Adrenal gland (tissue), 12 donors: ENCODE results near the gene MOGAT1. TPM values are rescaled to one million over a fixed set of nuclear protein-coding genes. Genes with fewer than 3 reads are reported as not detected.

Source experiments
- DNase-seq, 7 donors: peaks; one replicate each; pipeline ENCODE4 v3.0.0-alpha.2; 2019 to 2020
- H3K27ac ChIP-seq, 5 donors: fragments of 200-600 bp; sonication (generic) in 4 of 5; 1 replicate in 3 of 5; 2 replicates in 2 of 5; pipeline versions ENCODE4 v1.5.1 to v1.8.0; 2016 to 2020; ENCODE audit warnings: mild to moderate bottlenecking in 1 of 5
- H3K27me3 ChIP-seq: fragments of 200-600 bp; 2 replicates; pipeline ENCODE4 v1.8.0; 2021
- H3K36me3 ChIP-seq, 2 donors: fragments of 200-600 bp; replicated peaks in 1 of 2; 1 replicate in 1 of 2; 2 replicates in 1 of 2; pipeline versions ENCODE4 v1.5.1 to v1.8.0; 2018 to 2022
- H3K4me1 ChIP-seq, 2 donors: fragments of 200-600 bp; replicated peaks in 1 of 2; 1 replicate in 1 of 2; 2 replicates in 1 of 2; pipeline versions ENCODE4 v1.5.1 to v1.8.0; 2018 to 2021
- H3K4me3 ChIP-seq, 4 donors: fragments of 200-600 bp; sonication (generic) in 3 of 4; one replicate each; pipeline ENCODE4 v1.5.1; 2016 to 2018
- H3K9me3 ChIP-seq, 3 donors: fragments of 200-600 bp; sonication (generic) in 1 of 3; replicated peaks in 1 of 3; 1 replicate in 2 of 3; 2 replicates in 1 of 3; pipeline versions ENCODE4 v1.5.1 to v1.8.0; 2016 to 2021
- CTCF ChIP-seq, 6 experiments: fragments of 450-650 bp in 4 of 6; fragments of 200-600 bp in 2 of 6; sonication (generic) in 1 of 6; IDR thresholded peaks; 1 replicate in 5 of 6; 2 replicates in 1 of 6; pipeline versions ENCODE4 v1.5.1 to v1.8.0; 2016 to 2021; ENCODE audit warnings: antibody characterized with exemption in 6 of 6, mild to moderate bottlenecking in 2 of 6, moderate library complexity in 1 of 6
- POLR2A ChIP-seq, 2 donors: fragments of 450-650 bp; IDR thresholded peaks; one replicate each; pipeline ENCODE4 v1.6.1; 2017; ENCODE audit warnings: antibody characterized with exemption in 2 of 2, mild to moderate bottlenecking in 2 of 2, moderate library complexity in 1 of 2
- WGBS, 4 donors: extraction: QIAGEN DNeasy Blood & Tissue Kit in 2 of 4; methylation state at CpG; one replicate each; pipeline versions ENCODE4 v1.1.5 to v1.1.7; 2013 to 2017; 5-methylcytosine and 5-hydroxymethylcytosine counted together
- intact Hi-C, 2 donors: fragments of 100-400 bp; cut with DNase I; formaldehyde crosslinking; loops; one replicate each; pipeline versions ENCODE4 v1.14.1 to v1.15.0; 2022 to 2023
- polyA plus RNA-seq, 3 donors: library from polyadenylated mRNA; stranded (reverse); fragments of 200-250 nt in 2 of 3; fragments of 350-450 nt in 1 of 3; fragmentation: Illumina TruSeq in 1 of 3; extraction: RNeasy Lipid Tissue Mini Kit (QIAGEN cat#74804) in 1 of 3; gene quantifications; one replicate each; pipeline ENCODE4 v1.2.3, GENCODE V29; 2013 to 2014
- total RNA-seq, 9 donors: library from RNA; depleted of rRNA in 4 of 9; stranded (reverse); fragments of >200 nt in 4 of 9; fragments of 120-200 nt in 1 of 9; fragmentation: NEBNext Ultra II Directional in 1 of 9; extraction: Animal tissue kit (Norgen Biotek cat#: 25700) in 1 of 9; gene quantifications; one replicate each; pipeline versions ENCODE4 v1.1.0 to v1.2.4, GENCODE V29; 2013 to 2023
- donor health status: healthy with polysubstance abuse.
- donor health status: Bipolar disorder and iron deficiency.
- donor health status: DM: yes; HTN: yes; CAD: no.
- donor health status: DM: no; HTN: no; CAD: no.
- donor health status: DM: no; HTN: no; CAD: no.
- donor health status: DM: yes; HTN: yes; CAD: no.

MOGAT1 gene
- total and polyA plus RNA-seq, 12 donors, result 0.20 TPM; not detected in 11

- H3K4me1 ChIP-seq, result no peaks in the 10 kb centered on the region
- 69 to 81% (median 72%) methylated on average over 3 of the region's 3 CpGs for WGBS, 4 donors
Observed at GRCh38 chr2:222677981-222678380, 6.5 kb downstream of the MOGAT1 start.

DNA sequence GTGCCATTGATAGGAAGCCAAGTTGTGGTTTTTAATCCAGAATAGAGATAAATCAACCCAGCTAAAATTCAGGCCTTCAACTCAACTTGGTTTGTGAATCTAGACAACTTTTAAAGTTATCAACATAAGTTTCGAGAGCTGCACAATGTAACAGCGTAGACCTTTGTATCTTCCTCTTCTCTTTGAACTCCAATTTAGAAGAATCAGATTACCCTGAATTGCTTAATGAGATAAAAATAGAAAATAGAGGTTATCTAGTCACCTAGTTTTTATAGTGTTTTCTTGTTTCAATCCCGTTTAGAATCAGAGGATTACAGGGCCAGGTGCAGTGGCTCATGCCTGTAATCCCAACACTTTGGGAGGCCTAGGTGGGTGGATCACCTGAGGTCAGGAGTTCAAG, 12.3 kb downstream of the MOGAT1 start:
- no peak for DNase-seq
- Histone ChIP-seq H3K4me3 (no peak overlapping the region), H3K36me3 (no peaks in the 10 kb centered on the region), H3K9me3 (no peaks in the 10 kb centered on the region), H3K4me1 (no peaks in the 10 kb centered on the region), H3K27me3 (no peaks in the 10 kb centered on the region), H3K27ac (no peak overlapping the region)
- 69 to 85% (median 81%) methylated on average over 3 of the region's 3 CpGs for WGBS, 4 donors
- TF ChIP-seq CTCF (IDR thresholded peaks at IDR 0.05), result no peak
- TF ChIP-seq POLR2A (IDR thresholded peaks at IDR 0.05), result no peak
- intact Hi-C loops, result no loop called here

More at GRCh38 chr2:222677981-222678380, 6.5 kb downstream of the MOGAT1 start:
- Histone ChIP-seq H3K4me3 (no peak overlapping the region), H3K36me3 (no peaks in the 10 kb centered on the region), H3K27me3 (peaks cover 9% of the 10 kb centered on the region), H3K27ac (no peak overlapping the region), H3K9me3 (no peaks in the 10 kb centered on the region)
- TF ChIP-seq CTCF (IDR thresholded peaks at IDR 0.05) (no peak), POLR2A (IDR thresholded peaks at IDR 0.05) (no peak)
- DNase-seq, result no peak
- intact Hi-C loops, result no loop called here

DNA sequence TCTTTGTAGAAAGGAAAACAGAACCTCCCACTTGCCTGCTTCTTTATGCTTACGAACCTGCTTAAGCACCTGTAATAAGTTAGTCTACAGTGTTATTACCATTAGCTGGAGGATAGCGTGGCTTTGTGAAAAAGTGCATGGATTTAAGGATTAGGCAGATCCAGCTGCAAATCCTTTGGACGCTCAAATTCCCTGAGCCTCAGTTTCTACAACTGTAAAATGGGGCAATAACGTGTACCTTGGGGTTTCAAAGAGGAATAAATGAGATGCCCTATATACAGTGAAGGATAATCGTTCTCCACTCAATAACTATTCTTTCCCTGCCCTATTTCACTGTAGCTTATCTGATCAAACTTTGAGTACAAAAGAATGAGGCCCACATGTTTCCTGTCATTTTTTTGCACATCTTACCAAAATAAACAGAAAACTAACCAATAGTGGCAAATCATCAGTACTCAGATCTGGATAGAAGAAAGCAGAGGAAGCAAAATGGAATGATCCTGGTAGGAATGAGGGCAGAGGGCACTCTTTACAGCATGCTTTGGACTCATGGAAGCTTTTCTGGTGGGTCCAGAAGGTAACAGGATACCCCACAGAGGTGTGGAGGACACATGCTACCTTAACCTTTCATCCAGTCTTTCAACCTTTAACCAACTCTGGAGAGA, 14.8 kb downstream of the MOGAT1 start:
- TF ChIP-seq CTCF (IDR thresholded peaks at IDR 0.05) (no peak), POLR2A (IDR thresholded peaks at IDR 0.05) (no peak)

GRCh38 chr2:222688917-222689316, 17.5 kb downstream of the MOGAT1 start:
- no peaks in the 10 kb centered on the region for H3K4me1 ChIP-seq

More for the DNA sequence above, 14.8 kb downstream of the MOGAT1 start:
- 56 to 74% (median 67%) methylated on average over 5 of the region's 5 CpGs for WGBS, 4 donors
- H3K4me3 ChIP-seq, result no peak overlapping the region
- no peaks in the 10 kb centered on the region for H3K4me1 ChIP-seq
- no peak overlapping the region for H3K27ac ChIP-seq
- intact Hi-C loops, result no loop called here
- no peaks in the 10 kb centered on the region for H3K9me3 ChIP-seq
- no peak for DNase-seq
- no peaks in the 10 kb centered on the region for H3K27me3 ChIP-seq
- H3K36me3 ChIP-seq, result no peaks in the 10 kb centered on the region

More at GRCh38 chr2:222688917-222689316, 17.5 kb downstream of the MOGAT1 start:
- Histone ChIP-seq H3K27me3 (no peaks in the 10 kb centered on the region), H3K4me3 (no peak overlapping the region), H3K36me3 (no peaks in the 10 kb centered on the region), H3K27ac (no peak overlapping the region), H3K9me3 (no peaks in the 10 kb centered on the region)
- 66 to 83% (median 78%) methylated on average over 2 of the region's 2 CpGs for WGBS, 4 donors
- TF ChIP-seq POLR2A (IDR thresholded peaks at IDR 0.05) (no peak), CTCF (IDR thresholded peaks at IDR 0.05) (no peak)
- intact Hi-C loops, result no loop called here
- DNase-seq, result no peak
